CD8-positive, alpha-beta memory T cell (primary cell): ENCODE data around the gene MAPT. TPM values are rescaled to one million over a fixed set of nuclear protein-coding genes. Genes with fewer than 3 reads are reported as not detected.

Experiments
- CTCF ChIA-PET: fragments of 350-600 bp; sonication (Branson Sonifier 250); formaldehyde crosslinking; loops from one replicate; lab custom pipeline; 2021; ENCODE audit warnings: antibody characterized with exemption; lab: Charles Lee
- POLR2A ChIA-PET: fragments of 350-600 bp; sonication (Branson Sonifier 250); formaldehyde crosslinking; loops from one replicate; lab custom pipeline; 2021; ENCODE audit warnings: antibody characterized with exemption; lab: Charles Lee
- DNase-seq, 5 donors: peaks; one replicate each; pipeline versions ENCODE4 v3.0.0 to v3.0.0-alpha.2; 2020 to 2022; ENCODE audit warnings: mixed read lengths in 1 of 5
- H3K27ac ChIP-seq: one replicate; pipeline ENCODE4 v1.7.0; 2013; ENCODE audit warnings: low read depth, mild to moderate bottlenecking, low read length, moderate library complexity
- H3K27me3 ChIP-seq: 2 replicates; pipeline ENCODE4 v1.7.0; 2013; ENCODE audit warnings: low read length, mild to moderate bottlenecking; ENCODE audit not compliant: insufficient read depth, poor library complexity, severe bottlenecking
- H3K36me3 ChIP-seq: 2 replicates; pipeline ENCODE4 v1.7.0; 2013; ENCODE audit warnings: mild to moderate bottlenecking, low read length, moderate library complexity; ENCODE audit not compliant: insufficient read depth
- H3K4me1 ChIP-seq: 2 replicates; pipeline ENCODE4 v1.7.0; 2013; ENCODE audit warnings: mild to moderate bottlenecking, low read length, moderate library complexity; ENCODE audit not compliant: insufficient read depth
- H3K4me3 ChIP-seq: 2 replicates; pipeline ENCODE4 v1.7.0; 2013; ENCODE audit warnings: mild to moderate bottlenecking, low read length
- H3K9me3 ChIP-seq: 2 replicates; pipeline ENCODE4 v1.7.0; 2013; ENCODE audit warnings: mild to moderate bottlenecking, low read length
- H3K27ac Mint-ChIP-seq, 8 donors: one replicate each; pipeline ENCODE4 v1.8.0; 2020 to 2021; ENCODE audit warnings: mixed read lengths in 8 of 8, mild to moderate bottlenecking in 6 of 8, inconsistent platforms in 3 of 8, moderate library complexity in 3 of 8
- H3K27me3 Mint-ChIP-seq, 2 donors: one replicate each; pipeline ENCODE4 v1.8.0; 2020 to 2021; ENCODE audit warnings: mixed read lengths in 2 of 2, mild to moderate bottlenecking in 1 of 2, moderate library complexity in 1 of 2
- H3K36me3 Mint-ChIP-seq, 3 donors: one replicate each; pipeline ENCODE4 v1.8.0; 2020 to 2021; ENCODE audit warnings: mixed read lengths in 3 of 3, inconsistent platforms in 1 of 3, mild to moderate bottlenecking in 1 of 3
- H3K4me1 Mint-ChIP-seq, 3 donors: one replicate each; pipeline ENCODE4 v1.8.0; 2020 to 2021; ENCODE audit warnings: mixed read lengths in 3 of 3, inconsistent platforms in 1 of 3, mild to moderate bottlenecking in 1 of 3
- H3K4me3 Mint-ChIP-seq, 7 donors: one replicate each; pipeline ENCODE4 v1.8.0; 2020 to 2021; ENCODE audit warnings: mixed read lengths in 7 of 7, mild to moderate bottlenecking in 6 of 7, moderate library complexity in 4 of 7, inconsistent platforms in 2 of 7
- H3K9me3 Mint-ChIP-seq, 5 donors: one replicate each; pipeline ENCODE4 v1.8.0; 2020 to 2022; ENCODE audit warnings: mixed read lengths in 5 of 5, mild to moderate bottlenecking in 3 of 5, moderate library complexity in 2 of 5, inconsistent platforms in 1 of 5
- polyA plus RNA-seq: library from polyadenylated mRNA; unstranded; fragments of 300-500 nt; fragmentation: Illumina TruSeq; gene quantifications from one replicate; pipeline ENCODE4 v1.2.3, GENCODE V29; 2021
- total RNA-seq, 2 experiments: library from RNA; stranded (reverse); gene quantifications; one replicate each; pipeline ENCODE4 v1.2.3, GENCODE V29; 2021

MAPT gene
- total and polyA plus RNA-seq, 3 experiments from 2014 or later, result 0.36 to 0.42 (median 0.42) TPM

DNA sequence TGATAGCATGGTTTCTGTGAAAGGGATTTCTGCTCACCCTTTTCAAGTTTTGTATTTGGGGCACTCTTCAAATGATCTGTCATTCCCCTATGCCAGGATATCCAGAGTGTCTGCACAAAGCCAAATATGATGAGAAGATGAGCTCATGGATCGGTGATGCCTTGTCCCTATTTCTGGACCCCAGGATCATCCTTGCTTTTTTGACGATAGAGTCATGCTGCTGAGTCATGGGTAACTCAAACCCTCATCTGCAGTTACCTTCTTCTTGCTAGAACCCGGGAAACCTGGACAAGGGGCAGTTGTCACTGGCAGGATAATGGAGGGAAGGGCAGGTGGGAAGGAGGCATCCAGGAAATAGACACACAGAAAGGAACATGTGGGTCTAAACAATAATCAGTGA lies 17.8 kb upstream of the MAPT start:
- Histone ChIP-seq H3K4me1 (no peaks in the 10 kb centered on the region), H3K27ac (no peak overlapping the region), H3K9me3 (no peaks in the 10 kb centered on the region), H3K4me3 (no peak overlapping the region), H3K36me3 (no peaks in the 10 kb centered on the region), H3K27me3 (no peaks in the 10 kb centered on the region)
- H3K27ac Mint-ChIP-seq, result no peak overlapping the region
- H3K36me3 Mint-ChIP-seq, result peaks cover 0 to 1% (median 0%) of the 10 kb centered on the region in 3 donors
- H3K9me3 Mint-ChIP-seq, result no peaks in the 10 kb centered on the region
- ChIA-PET CTCF (no interaction called here), POLR2A (no interaction called here)
- H3K4me1 Mint-ChIP-seq, result peaks cover 2 to 8% (median 5%) of the 10 kb centered on the region in 3 donors
- no peak overlapping the region for H3K4me3 Mint-ChIP-seq
- H3K27me3 Mint-ChIP-seq, result peaks cover 11 to 35% of the 10 kb centered on the region in 2 donors
- DNase-seq, result no peak

DNA sequence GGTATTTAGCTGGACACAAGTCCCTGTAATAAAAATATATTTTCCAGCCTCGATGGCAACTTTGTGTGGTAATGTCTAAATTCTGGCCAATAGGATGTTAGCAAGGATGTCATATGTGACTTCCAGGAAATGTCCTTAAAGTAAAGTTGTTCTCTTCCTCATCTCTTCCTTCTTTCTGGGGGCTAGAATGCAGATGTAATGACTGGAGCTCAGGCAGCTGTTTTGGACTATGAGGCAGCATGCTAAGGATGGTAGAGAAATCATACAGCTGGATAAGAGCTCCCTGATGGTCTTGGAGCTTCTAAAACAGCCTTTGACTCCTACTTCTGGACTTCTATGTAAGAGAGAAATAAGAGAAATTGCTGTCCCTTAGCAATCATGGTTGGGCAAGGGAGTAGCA lies 16.9 kb upstream of the MAPT start:
- Histone ChIP-seq H3K27me3 (no peaks in the 10 kb centered on the region), H3K4me3 (no peak overlapping the region), H3K27ac (no peak overlapping the region), H3K4me1 (no peaks in the 10 kb centered on the region), H3K9me3 (no peaks in the 10 kb centered on the region), H3K36me3 (no peaks in the 10 kb centered on the region)
- H3K36me3 Mint-ChIP-seq, result peaks cover 0 to 2% (median 1%) of the 10 kb centered on the region in 3 donors
- no peak overlapping the region for H3K27ac Mint-ChIP-seq
- H3K9me3 Mint-ChIP-seq, result no peaks in the 10 kb centered on the region
- H3K4me3 Mint-ChIP-seq, result no peak overlapping the region
- ChIA-PET POLR2A (no interaction called here), CTCF (no interaction called here)
- peaks cover 10 to 37% of the 10 kb centered on the region in 2 donors for H3K27me3 Mint-ChIP-seq
- no peak for DNase-seq
- H3K4me1 Mint-ChIP-seq, result peaks cover 2 to 8% (median 5%) of the 10 kb centered on the region in 3 donors

DNA sequence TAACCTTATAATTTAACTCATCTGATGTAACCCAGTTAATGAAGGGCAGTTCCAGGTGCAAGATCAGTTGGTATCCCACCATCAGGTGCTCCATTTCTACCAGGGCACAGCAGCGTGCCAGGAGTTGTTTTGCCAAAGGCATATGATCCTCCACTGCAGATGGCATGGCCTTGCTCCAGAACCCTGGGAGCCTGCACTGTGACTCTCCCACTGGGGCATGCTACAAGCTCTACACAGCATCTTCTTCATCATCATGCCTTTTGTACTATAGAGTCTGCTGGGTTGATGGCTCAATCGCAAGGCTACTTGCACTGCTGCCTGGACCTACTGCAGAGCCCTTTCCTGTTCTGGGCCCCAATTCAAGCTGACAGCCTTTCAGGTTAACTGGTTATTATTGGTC lies 11.3 kb upstream of the MAPT start:
- H3K27me3 Mint-ChIP-seq, result peaks cover 11 to 28% of the 10 kb centered on the region in 2 donors
- Histone ChIP-seq H3K27ac (no peak overlapping the region), H3K9me3 (no peaks in the 10 kb centered on the region), H3K4me3 (no peak overlapping the region), H3K27me3 (no peaks in the 10 kb centered on the region), H3K4me1 (no peaks in the 10 kb centered on the region), H3K36me3 (no peaks in the 10 kb centered on the region)
- DNase-seq, result no peak
- H3K4me1 Mint-ChIP-seq, result peaks cover 0 to 5% (median 0%) of the 10 kb centered on the region in 3 donors
- CTCF ChIA-PET, result no interaction called here
- H3K36me3 Mint-ChIP-seq, result peaks cover 0 to 14% (median 0%) of the 10 kb centered on the region in 3 donors
- H3K27ac Mint-ChIP-seq, result no peak overlapping the region
- no peak overlapping the region for H3K4me3 Mint-ChIP-seq
- peaks cover 0 to 12% (median 8%) of the 10 kb centered on the region in 5 donors for H3K9me3 Mint-ChIP-seq
- POLR2A ChIA-PET, result no interaction called here

DNA sequence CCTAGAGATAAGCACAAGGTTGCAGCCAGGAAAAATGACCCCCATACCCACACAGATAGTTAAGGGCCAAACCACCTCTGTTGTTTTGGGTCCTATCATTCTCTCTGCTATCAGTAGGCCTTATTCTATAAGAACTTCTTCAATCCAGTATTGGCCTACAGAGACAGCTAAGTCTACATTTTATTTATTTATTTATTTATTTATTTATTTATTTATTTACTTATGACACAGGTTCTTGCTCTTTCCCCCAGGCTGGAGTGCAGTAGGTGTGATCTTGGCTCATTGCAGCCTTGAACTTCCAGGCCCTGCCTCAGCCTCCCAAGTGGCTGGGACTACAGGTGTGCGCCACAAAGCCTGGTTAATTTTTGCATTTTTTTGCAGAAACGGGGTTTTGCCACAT lies 7.5 kb upstream of the MAPT start:
- peaks cover 7 to 13% of the 10 kb centered on the region in 2 donors for H3K27me3 Mint-ChIP-seq
- DNase-seq, result no peak
- POLR2A ChIA-PET, result no interaction called here
- H3K4me1 Mint-ChIP-seq, result peaks cover 0 to 5% (median 0%) of the 10 kb centered on the region in 3 donors
- peaks cover 0 to 12% (median 8%) of the 10 kb centered on the region in 5 donors for H3K9me3 Mint-ChIP-seq
- H3K4me3 ChIP-seq, result no peak overlapping the region
- H3K27ac Mint-ChIP-seq, result no peak overlapping the region
- peaks cover 0 to 14% (median 0%) of the 10 kb centered on the region in 3 donors for H3K36me3 Mint-ChIP-seq
- H3K4me1 ChIP-seq, result no peaks in the 10 kb centered on the region
- no peaks in the 10 kb centered on the region for H3K36me3 ChIP-seq
- no peak overlapping the region for H3K27ac ChIP-seq
- CTCF ChIA-PET, result no interaction called here
- no peaks in the 10 kb centered on the region for H3K9me3 ChIP-seq
- H3K27me3 ChIP-seq, result no peaks in the 10 kb centered on the region
- H3K4me3 Mint-ChIP-seq, result no peak overlapping the region

DNA sequence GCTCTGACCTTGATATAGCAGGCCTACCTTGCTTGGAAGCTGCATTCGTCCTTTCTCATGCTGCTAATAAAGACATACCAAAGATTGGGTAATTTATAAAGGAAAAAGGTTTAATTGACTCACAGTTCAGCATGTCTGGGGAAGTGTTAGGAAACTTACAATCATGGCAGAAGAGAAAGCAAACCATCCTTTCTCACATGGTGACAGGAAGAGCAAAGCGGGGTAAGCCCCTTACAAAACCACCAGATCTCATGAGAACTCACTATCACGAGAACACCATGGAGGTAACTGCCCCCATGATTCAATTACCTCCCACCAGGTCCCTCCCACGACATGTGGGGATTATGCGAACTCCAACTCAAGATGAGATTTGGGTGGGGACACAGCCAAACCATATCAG lies 6.0 kb upstream of the MAPT start:
- no peak overlapping the region for H3K27ac Mint-ChIP-seq
- H3K36me3 ChIP-seq, result no peaks in the 10 kb centered on the region
- H3K36me3 Mint-ChIP-seq, result peaks cover 0 to 10% (median 0%) of the 10 kb centered on the region in 3 donors
- ChIA-PET CTCF (no interaction called here), POLR2A (no interaction called here)
- no peaks in the 10 kb centered on the region for H3K4me1 ChIP-seq
- H3K9me3 ChIP-seq, result no peaks in the 10 kb centered on the region
- no peaks in the 10 kb centered on the region for H3K27me3 ChIP-seq
- peaks cover 4 to 7% of the 10 kb centered on the region in 2 donors for H3K27me3 Mint-ChIP-seq
- DNase-seq, result no peak
- no peak overlapping the region for H3K4me3 Mint-ChIP-seq
- H3K4me3 ChIP-seq, result no peak overlapping the region
- peaks cover 0 to 12% (median 8%) of the 10 kb centered on the region in 5 donors for H3K9me3 Mint-ChIP-seq
- H3K27ac ChIP-seq, result no peak overlapping the region
- peaks cover 0 to under 1% (median 0%) of the 10 kb centered on the region in 3 donors for H3K4me1 Mint-ChIP-seq

DNA sequence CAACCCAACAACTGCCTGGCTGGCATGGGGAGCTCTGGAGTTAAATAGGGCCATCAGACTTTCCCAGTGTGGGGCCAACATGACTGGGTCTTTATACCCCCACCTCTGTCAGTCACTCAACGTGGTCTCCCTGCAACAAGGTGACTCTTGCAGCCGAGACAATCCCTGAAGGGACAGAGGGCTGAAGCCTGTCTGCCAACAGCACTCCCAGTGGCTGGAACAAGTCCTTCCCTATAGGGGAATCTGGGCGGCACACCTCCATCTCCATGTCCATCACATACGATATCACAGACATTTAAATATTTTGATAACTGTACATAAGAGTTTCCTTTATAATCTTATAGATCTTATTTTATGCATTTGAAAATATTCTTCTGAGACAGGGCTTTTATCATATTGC lies 4.8 kb upstream of the MAPT start:
- Histone ChIP-seq H3K27me3 (no peaks in the 10 kb centered on the region), H3K4me1 (no peaks in the 10 kb centered on the region), H3K9me3 (no peaks in the 10 kb centered on the region), H3K4me3 (no peak overlapping the region), H3K36me3 (no peaks in the 10 kb centered on the region), H3K27ac (no peak overlapping the region)
- POLR2A ChIA-PET, result no interaction called here
- peaks cover 0 to 6% (median 5%) of the 10 kb centered on the region in 3 donors for H3K4me1 Mint-ChIP-seq
- no peak overlapping the region for H3K4me3 Mint-ChIP-seq
- H3K27me3 Mint-ChIP-seq, result peaks cover 2 to 7% of the 10 kb centered on the region in 2 donors
- peaks cover 0 to 3% (median 0%) of the 10 kb centered on the region in 3 donors for H3K36me3 Mint-ChIP-seq
- no peak overlapping the region for H3K27ac Mint-ChIP-seq
- DNase-seq, result no peak
- CTCF ChIA-PET, result no interaction called here
- peaks cover 0 to 8% (median 3%) of the 10 kb centered on the region in 5 donors for H3K9me3 Mint-ChIP-seq

DNA sequence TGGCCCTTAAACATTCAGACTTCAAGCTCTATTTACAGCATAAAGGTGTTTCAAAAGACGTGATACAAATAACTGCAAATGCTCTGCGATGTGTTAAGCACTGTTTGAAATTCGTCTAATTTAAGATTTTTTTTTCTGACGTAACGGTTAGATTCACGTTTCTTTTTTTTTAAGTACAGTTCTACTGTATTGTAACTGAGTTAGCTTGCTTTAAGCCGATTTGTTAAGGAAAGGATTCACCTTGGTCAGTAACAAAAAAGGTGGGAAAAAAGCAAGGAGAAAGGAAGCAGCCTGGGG lies 681 bp upstream of the MAPT start:
- peaks cover 19% of the 10 kb centered on the region for H3K27me3 ChIP-seq
- Mint-ChIP-seq H3K4me3 (peak overlapping the region; percentile 85 to 97 (median 89)), H3K36me3 (no peaks in the 10 kb centered on the region), H3K4me1 (peaks cover 16 to 30% (median 17%) of the 10 kb centered on the region in 3 donors), H3K27me3 (peaks cover 14 to 16% of the 10 kb centered on the region in 2 donors), H3K27ac (peak overlapping the region in 6 of 8 donors; percentile 35 to 86 (median 66)), H3K9me3 (no peaks in the 10 kb centered on the region)
- ChIA-PET CTCF (interaction anchor here (0.9 to 1.4 kb wide), 4 partner anchors 17 to 236 kb away, joined by 3 to 4 read pairs (median 3); no protein-coding TSS in a partner anchor), POLR2A (no interaction called here)
- no peak for DNase-seq
- no peaks in the 10 kb centered on the region for H3K9me3 ChIP-seq
- no peaks in the 10 kb centered on the region for H3K36me3 ChIP-seq
- peaks cover 28% of the 10 kb centered on the region for H3K4me1 ChIP-seq
- H3K27ac ChIP-seq, result no peak overlapping the region
- H3K4me3 ChIP-seq, result peak overlapping the region; percentile 66

DNA sequence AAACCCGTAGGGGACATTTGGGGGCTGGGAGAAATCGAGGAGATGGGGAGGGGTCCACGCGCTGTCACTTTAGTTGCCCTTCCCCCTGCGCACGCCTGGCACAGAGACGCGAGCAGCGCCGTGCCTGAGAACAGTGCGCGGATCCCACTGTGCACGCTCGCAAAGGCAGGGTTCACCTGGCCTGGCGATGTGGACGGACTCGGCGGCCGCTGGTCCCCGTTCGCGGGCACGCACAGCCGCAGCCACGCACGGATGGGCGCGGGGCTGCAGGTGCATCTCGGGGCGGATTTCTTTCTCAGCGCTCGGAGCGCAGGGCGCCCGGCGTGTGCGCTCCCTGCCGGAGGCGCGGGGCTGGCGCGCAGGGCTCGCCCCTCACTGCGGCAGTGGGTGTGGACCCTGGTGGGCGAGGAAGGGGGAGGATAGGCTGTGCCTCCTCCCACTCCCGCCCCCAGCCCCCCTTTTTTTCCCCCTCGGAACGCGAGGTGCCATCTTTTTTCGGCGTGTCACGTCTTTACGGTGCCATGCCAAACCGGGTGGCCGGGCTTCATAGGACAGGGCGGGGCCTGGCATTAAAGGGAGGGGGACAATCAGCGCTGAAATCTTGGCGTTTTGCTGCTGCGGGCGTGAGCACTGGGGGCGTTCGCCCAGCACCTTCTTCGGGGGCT lies 1.1 kb downstream of the MAPT start:
- no peaks in the 10 kb centered on the region for H3K9me3 ChIP-seq
- peak overlapping the region; percentile 66 for H3K4me3 ChIP-seq
- Mint-ChIP-seq H3K36me3 (no peaks in the 10 kb centered on the region), H3K4me1 (peaks cover 16 to 30% (median 17%) of the 10 kb centered on the region in 3 donors), H3K27me3 (peaks cover 30 to 32% of the 10 kb centered on the region in 2 donors), H3K9me3 (no peaks in the 10 kb centered on the region), H3K27ac (peak overlapping the region in 3 of 8 donors; percentile 15 to 33 (median 17)), H3K4me3 (peak overlapping the region; percentile 85 to 97 (median 89))
- peaks cover 28% of the 10 kb centered on the region for H3K4me1 ChIP-seq
- ChIA-PET CTCF (no interaction called here), POLR2A (no interaction called here)
- DNase-seq, result peak in 2 of 5 donors; percentile 7 to 27
- no peaks in the 10 kb centered on the region for H3K36me3 ChIP-seq
- H3K27ac ChIP-seq, result no peak overlapping the region
- peaks cover 36% of the 10 kb centered on the region for H3K27me3 ChIP-seq
